HepG2 (cell line): Measurements from ENCODE around the gene THAP3. TPM values are rescaled to one million over a fixed set of nuclear protein-coding genes. Genes with fewer than 3 reads are reported as not detected.
A peak's percentile ranks its signal among the peaks of the same experiment; 100 is the strongest.

Source experiments
- ATAC-seq: fragments of 200-7000 bp; cut with Tn5 transposase; 3 replicates; pipeline ENCODE4 v1.9.1; 2020; ENCODE audit warnings: mild to moderate bottlenecking, moderate library complexity
- BruUV-seq: library from RNA; stranded (reverse); fragments of 400-500 nt; replicated peaks from 2 replicates; lab custom pipeline; 2021; lab: Mats Ljungman, UMichigan
- CTCF ChIA-PET: fragments of 300-600 bp; formaldehyde crosslinking; extraction: SDS; loops from one replicate; lab custom pipeline; 2021; ENCODE audit warnings: low total read pairs, inconsistent platforms, low intra/inter-chr PET ratio; lab: Yijun Ruan, JAX
- POLR2A ChIA-PET: fragments of 350-600 bp; sonication (Branson Sonifier 250); formaldehyde crosslinking; loops from one replicate; lab custom pipeline; 2020; ENCODE audit warnings: antibody characterized with exemption, inconsistent platforms; lab: Yijun Ruan, JAX
- DNase-seq: peaks from one replicate; pipeline ENCODE4 v3.0.0-alpha.2; 2015; ENCODE audit warnings: low spot score
- FAIRE-seq: peaks from 3 replicates; lab custom pipeline; 2011; peaks lifted over from hg19 to GRCh38; lab: Jason Lieb, UNC
- H2AFZ ChIP-seq: one replicate; pipeline ENCODE4 v1.6.1; 2011; ENCODE audit warnings: low read length, inconsistent platforms
- H3K27ac ChIP-seq: fragments of 300-600 bp; 3 replicates; pipeline ENCODE4 v1.8.0; 2011; ENCODE audit warnings: mixed run types, mild to moderate bottlenecking, mixed read lengths, low read length, inconsistent platforms; ENCODE audit not compliant: insufficient read depth; ENCODE audit errors: extremely low read length
- H3K27me3 ChIP-seq, 2 experiments: fragments of 200-600 bp in 1 of 2; 2 replicates in 1 of 2; 3 replicates in 1 of 2; pipeline versions ENCODE4 v1.6.0 to v1.8.0; 2011; ENCODE audit warnings: low read length in 2 of 2, mild to moderate bottlenecking in 2 of 2, moderate library complexity in 2 of 2, inconsistent platforms in 1 of 2; ENCODE audit not compliant: insufficient read depth in 2 of 2, control insufficient read depth in 1 of 2
- H3K36me3 ChIP-seq, 2 experiments: fragments of 200-600 bp in 1 of 2; replicated peaks in 1 of 2; 2 replicates in 1 of 2; 3 replicates in 1 of 2; pipeline versions ENCODE4 v1.5.1 to v1.8.0; 2011; ENCODE audit warnings: low read length in 2 of 2, inconsistent platforms in 1 of 2; ENCODE audit not compliant: insufficient read depth in 2 of 2, control insufficient read depth in 1 of 2
- H3K4me1 ChIP-seq: 2 replicates; pipeline ENCODE4 v1.5.1; 2012; ENCODE audit warnings: low read length, inconsistent platforms; ENCODE audit not compliant: insufficient read depth
- H3K4me2 ChIP-seq: 2 replicates; pipeline ENCODE4 v1.6.0; 2011; ENCODE audit warnings: low read depth, low read length, inconsistent platforms
- H3K4me3 ChIP-seq, 3 experiments: fragments of 200-600 bp in 1 of 3; sonication (generic), shearing (Covaris generic) in 1 of 3; replicated peaks in 1 of 3; 2 replicates each; pipeline ENCODE4 v1.5.1; 2011 to 2016; ENCODE audit warnings: low read length in 3 of 3, inconsistent platforms in 2 of 3, low read depth in 2 of 3, mild to moderate bottlenecking in 2 of 3, control low read depth in 1 of 3, mixed read lengths in 1 of 3; ENCODE audit not compliant: insufficient read depth in 1 of 3
- H3K79me2 ChIP-seq: one replicate; pipeline ENCODE4 v1.6.1; 2011; ENCODE audit warnings: low read length, inconsistent platforms; ENCODE audit not compliant: insufficient read depth
- H3K9ac ChIP-seq: 2 replicates; pipeline ENCODE4 v1.6.0; 2011; ENCODE audit warnings: mild to moderate bottlenecking, low read depth, low read length, inconsistent platforms; ENCODE audit not compliant: insufficient read depth
- H3K9me3 ChIP-seq: 2 replicates; pipeline ENCODE4 v1.5.1; 2012; ENCODE audit warnings: mild to moderate bottlenecking, low read length
- H4K20me1 ChIP-seq: 2 replicates; pipeline ENCODE4 v1.6.0; 2011; ENCODE audit warnings: inconsistent platforms, mild to moderate bottlenecking, low read length, moderate library complexity; ENCODE audit not compliant: insufficient read depth
- MBD4 ChIP-seq: IDR thresholded peaks from 2 replicates; pipeline ENCODE4 v1.6.1; 2012; ENCODE audit warnings: low read length, inconsistent platforms, borderline replicate concordance
- MXI1 ChIP-seq: IDR thresholded peaks from 3 replicates; pipeline ENCODE4 v1.6.1; 2012; ENCODE audit warnings: low read depth, low read length, inconsistent platforms, borderline replicate concordance
- NONO ChIP-seq, 2 experiments: fragments of 450-650 bp in 1 of 2; sonication (generic) in 1 of 2; formaldehyde crosslinking in 1 of 2; IDR thresholded peaks in 1 of 2; conservative IDR thresholded peaks in 1 of 2; 2 replicates each; pipeline versions ENCODE4 v1.6.1 to v1.8.0; 2017 to 2022; ENCODE audit warnings: mild to moderate bottlenecking in 1 of 2, missing genetic modification reagents in 1 of 2, moderate library complexity in 1 of 2
- TEF ChIP-seq: sonication (generic); formaldehyde crosslinking; IDR thresholded peaks from 2 replicates; pipeline ENCODE4 v1.5.0; 2020; ENCODE audit warnings: missing genetic modification reagents
- TOPORS ChIP-seq: sonication (generic); formaldehyde crosslinking; IDR thresholded peaks from 2 replicates; pipeline ENCODE4 v1.8.0; 2023; ENCODE audit warnings: mild to moderate bottlenecking, missing genetic modification reagents
- ZBTB38 ChIP-seq: sonication (generic); formaldehyde crosslinking; IDR thresholded peaks from 2 replicates; pipeline ENCODE4 v1.5.1; 2020; ENCODE audit warnings: mild to moderate bottlenecking, missing genetic modification reagents
- ZMAT5 ChIP-seq: sonication (generic); formaldehyde crosslinking; IDR thresholded peaks from 2 replicates; pipeline ENCODE4 v1.5.0; 2020; ENCODE audit warnings: mild to moderate bottlenecking, low read depth, missing genetic modification reagents, borderline replicate concordance
- ZNF121 ChIP-seq: sonication (generic); formaldehyde crosslinking; IDR thresholded peaks from 2 replicates; pipeline ENCODE4 v1.5.0; 2020; ENCODE audit warnings: mild to moderate bottlenecking, missing genetic modification reagents
- ZNF530 ChIP-seq: sonication (generic); formaldehyde crosslinking; IDR thresholded peaks from 2 replicates; pipeline ENCODE4 v1.5.0; 2020; ENCODE audit warnings: low read depth, mild to moderate bottlenecking, missing genetic modification reagents
- ZNF724P ChIP-seq: sonication (generic); formaldehyde crosslinking; IDR thresholded peaks from 2 replicates; pipeline ENCODE4 v1.8.0; 2022; ENCODE audit warnings: missing genetic modification reagents, borderline replicate concordance
- WGBS: methylation state at CpG from one replicate; pipeline ENCODE4 v1.1.6; 2017; ENCODE audit warnings: low lambda C conversion rate; 5-methylcytosine and 5-hydroxymethylcytosine counted together
- in situ Hi-C: cut with HindIII; loops from 2 replicates; pipeline ENCODE4 v1.10.0; 2017; ENCODE audit warnings: low pct_unique_long_range_greater_than_20kb; ENCODE audit not compliant: extremely low pct_ligation_motif_present
- intact Hi-C: fragments of 100-400 bp; cut with micrococcal nuclease; formaldehyde crosslinking; loops from one replicate; pipeline ENCODE4 v1.10.0; 2022; ENCODE audit not compliant: unreplicated experiment
- polyA plus RNA-seq, 8 experiments: library from polyadenylated mRNA; depleted of rRNA in 3 of 8; stranded (reverse) in 7 of 8; unstranded in 1 of 8; fragments of >200 nt; fragmentation: Illumina TruSeq in 4 of 8; extraction: Trizol in 4 of 8; gene quantifications; 2 replicates each; pipeline versions ENCODE4 v1.2.1 to v1.2.3, GENCODE V29; 2011 to 2016; ENCODE audit warnings: low read depth in 4 of 8, missing spikeins in 1 of 8, mixed read lengths in 1 of 8; ENCODE audit not compliant: insufficient read depth in 1 of 8
- total RNA-seq, 5 experiments: library from RNA; depleted of rRNA; stranded (reverse); fragments of >200 nt; fragmentation: Illumina TruSeq; extraction: Trizol; gene quantifications; 2 replicates each; pipeline ENCODE4 v1.2.3, GENCODE V29; 2016; ENCODE audit warnings: low read depth in 1 of 5
- TF ChIP-seq, protein P1 (sequence below): sonication (generic); formaldehyde crosslinking; IDR thresholded peaks from 2 replicates; pipeline ENCODE4 v1.5.1; 2020; ENCODE audit warnings: missing genetic modification reagents, mild to moderate bottlenecking, borderline replicate concordance
- TF ChIP-seq, protein P2 (sequence below): sonication (generic); formaldehyde crosslinking; IDR thresholded peaks from 2 replicates; pipeline ENCODE4 v1.9.0; 2022; ENCODE audit warnings: low read depth, missing genetic modification reagents

The THAP3 gene
- total and polyA plus RNA-seq, 2 of the 13 experiments (the other 11 are each of a cell fraction or from before 2014, with no cell fraction given): 10.3 to 14.9 TPM

DNA sequence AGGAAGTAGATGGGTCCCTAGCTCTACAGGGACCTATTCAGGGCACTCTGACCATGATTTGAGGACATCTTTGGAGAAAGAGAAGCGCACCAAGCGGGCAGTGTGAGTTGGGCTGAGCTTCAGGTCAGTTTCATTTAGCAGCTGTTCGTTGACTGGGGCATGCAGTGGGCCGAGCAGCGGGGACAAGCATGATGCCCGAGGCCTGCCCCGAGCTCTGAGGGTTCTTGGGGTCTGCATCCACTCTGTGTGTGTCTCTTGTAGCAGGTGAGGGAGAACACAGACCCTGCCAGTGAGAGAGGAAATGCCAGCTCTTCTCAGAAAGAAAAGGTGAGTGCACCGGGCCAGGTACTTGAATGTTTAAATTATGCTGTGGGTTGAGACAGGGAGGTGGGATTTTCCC, 5.4 kb downstream of the THAP3 start:
- TF ChIP-seq MXI1 (no peak), ZNF724P (CRISPR knock-in tag) (no peak), MBD4 (no peak)
- POLR2A ChIA-PET: no interaction called here
- CTCF ChIA-PET: no interaction called here

DNA sequence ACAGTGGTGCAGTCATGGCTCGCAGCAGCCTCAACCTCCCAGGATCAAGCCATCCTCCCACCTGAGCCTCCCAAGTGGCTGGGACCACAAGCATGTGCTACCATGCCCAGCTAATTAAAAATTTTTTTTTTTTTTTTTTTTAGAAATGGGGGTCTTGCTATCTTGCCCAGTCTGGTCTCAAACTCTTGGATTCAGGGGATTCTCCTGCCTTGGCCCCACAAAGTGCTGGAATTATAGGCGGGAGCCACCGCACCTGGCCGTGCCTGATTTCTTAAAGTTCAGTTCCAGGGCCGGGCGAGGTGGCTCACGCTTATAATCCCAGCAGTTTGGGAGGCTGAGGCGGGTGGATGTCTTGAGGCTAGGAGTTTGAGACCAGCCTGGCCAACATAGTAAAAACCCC, 6.4 kb downstream of the THAP3 start:
- FAIRE-seq (no peak), ATAC-seq (no peak), DNase-seq (no peak)
- no peaks in the 10 kb centered on the region for H3K9me3 ChIP-seq
- H3K4me3 ChIP-seq: no peak overlapping the region
- peaks cover 11% of the 10 kb centered on the region for H3K4me1 ChIP-seq
- intact Hi-C loops (no loop called here), in situ Hi-C loops (no loop called here)
- 99% methylated on average over 8 of the region's 8 CpGs for WGBS
- H3K9ac ChIP-seq: no peak overlapping the region
- ChIA-PET CTCF (no interaction called here), POLR2A (no interaction called here)
- H3K27me3 ChIP-seq: no peaks in the 10 kb centered on the region
- H3K4me2 ChIP-seq: no peak overlapping the region
- peaks cover 17% of the 10 kb centered on the region for H3K79me2 ChIP-seq
- no TSS peak for BruUV-seq
- H3K36me3 ChIP-seq: peaks cover 22 to 69% of the 10 kb centered on the region in 2 experiments; a peak in 4 of 5 replicates
- H4K20me1 ChIP-seq: peaks cover 8% of the 10 kb centered on the region; the same call in 1 of the 2 replicates
- H3K27ac ChIP-seq: no peak overlapping the region
- TF ChIP-seq ZMAT5 (CRISPR knock-in tag) (no peak), ZBTB38 (no peak), ZNF121 (CRISPR knock-in tag) (peak; percentile 43; the same call in 1 of the 2 replicates), ZNF530 (no peak), TEF (CRISPR knock-in tag) (no peak), TOPORS (CRISPR knock-in tag) (no peak), NONO (IDR thresholded peaks at IDR 0.05) (no peak), NONO (CRISPR knock-in tag; conservative IDR thresholded peaks at IDR 0.05) (no peak)
- TF ChIP-seq, protein P1, sequence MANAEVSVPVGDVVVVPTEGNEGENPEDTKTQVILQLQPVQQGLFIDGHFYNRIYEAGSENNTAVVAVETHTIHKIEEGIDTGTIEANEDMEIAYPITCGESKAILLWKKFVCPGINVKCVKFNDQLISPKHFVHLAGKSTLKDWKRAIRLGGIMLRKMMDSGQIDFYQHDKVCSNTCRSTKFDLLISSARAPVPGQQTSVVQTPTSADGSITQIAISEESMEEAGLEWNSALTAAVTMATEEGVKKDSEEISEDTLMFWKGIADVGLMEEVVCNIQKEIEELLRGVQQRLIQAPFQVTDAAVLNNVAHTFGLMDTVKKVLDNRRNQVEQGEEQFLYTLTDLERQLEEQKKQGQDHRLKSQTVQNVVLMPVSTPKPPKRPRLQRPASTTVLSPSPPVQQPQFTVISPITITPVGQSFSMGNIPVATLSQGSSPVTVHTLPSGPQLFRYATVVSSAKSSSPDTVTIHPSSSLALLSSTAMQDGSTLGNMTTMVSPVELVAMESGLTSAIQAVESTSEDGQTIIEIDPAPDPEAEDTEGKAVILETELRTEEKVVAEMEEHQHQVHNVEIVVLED (CRISPR knock-in tag): no peak
- TF ChIP-seq, protein P2, sequence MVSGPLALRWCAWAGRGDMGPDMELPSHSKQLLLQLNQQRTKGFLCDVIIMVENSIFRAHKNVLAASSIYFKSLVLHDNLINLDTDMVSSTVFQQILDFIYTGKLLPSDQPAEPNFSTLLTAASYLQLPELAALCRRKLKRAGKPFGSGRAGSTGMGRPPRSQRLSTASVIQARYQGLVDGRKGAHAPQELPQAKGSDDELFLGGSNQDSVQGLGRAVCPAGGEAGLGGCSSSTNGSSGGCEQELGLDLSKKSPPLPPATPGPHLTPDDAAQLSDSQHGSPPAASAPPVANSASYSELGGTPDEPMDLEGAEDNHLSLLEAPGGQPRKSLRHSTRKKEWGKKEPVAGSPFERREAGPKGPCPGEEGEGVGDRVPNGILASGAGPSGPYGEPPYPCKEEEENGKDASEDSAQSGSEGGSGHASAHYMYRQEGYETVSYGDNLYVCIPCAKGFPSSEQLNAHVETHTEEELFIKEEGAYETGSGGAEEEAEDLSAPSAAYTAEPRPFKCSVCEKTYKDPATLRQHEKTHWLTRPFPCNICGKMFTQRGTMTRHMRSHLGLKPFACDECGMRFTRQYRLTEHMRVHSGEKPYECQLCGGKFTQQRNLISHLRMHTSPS (CRISPR knock-in tag): no peak
- TF ChIP-seq, all 625 proteins: peak for 1
- H2AFZ ChIP-seq: no peak overlapping the region

More for the DNA sequence above, 5.4 kb downstream of the THAP3 start:
- Histone ChIP-seq H3K9ac (no peak overlapping the region), H3K27me3 (no peaks in the 10 kb centered on the region; a peak in 1 of 5 replicates), H4K20me1 (peaks cover 8% of the 10 kb centered on the region; the same call in 1 of the 2 replicates), H3K79me2 (peaks cover 26% of the 10 kb centered on the region), H3K9me3 (no peaks in the 10 kb centered on the region), H3K36me3 (peaks cover 15 to 60% of the 10 kb centered on the region in 2 experiments; a peak in 4 of 5 replicates), H3K4me3 (no peak overlapping the region), H3K27ac (no peak overlapping the region), H3K4me2 (no peak overlapping the region), H2AFZ (no peak overlapping the region), H3K4me1 (peaks cover 12% of the 10 kb centered on the region)
- no TSS peak for BruUV-seq
- ATAC-seq: no peak
- FAIRE-seq: no peak
- intact Hi-C loops: no loop called here
- DNase-seq: no peak
- 95% methylated on average over 8 of the region's 8 CpGs for WGBS
- in situ Hi-C loops: no loop called here
